ENCODE measurements around the gene SLC22A31.
"Not testable (repeated sequence)": the region's sequence is repeated elsewhere in the genome, so short reads cannot be mapped to it uniquely, and the experiment has no call there.

SLC22A31 gene

DNA sequence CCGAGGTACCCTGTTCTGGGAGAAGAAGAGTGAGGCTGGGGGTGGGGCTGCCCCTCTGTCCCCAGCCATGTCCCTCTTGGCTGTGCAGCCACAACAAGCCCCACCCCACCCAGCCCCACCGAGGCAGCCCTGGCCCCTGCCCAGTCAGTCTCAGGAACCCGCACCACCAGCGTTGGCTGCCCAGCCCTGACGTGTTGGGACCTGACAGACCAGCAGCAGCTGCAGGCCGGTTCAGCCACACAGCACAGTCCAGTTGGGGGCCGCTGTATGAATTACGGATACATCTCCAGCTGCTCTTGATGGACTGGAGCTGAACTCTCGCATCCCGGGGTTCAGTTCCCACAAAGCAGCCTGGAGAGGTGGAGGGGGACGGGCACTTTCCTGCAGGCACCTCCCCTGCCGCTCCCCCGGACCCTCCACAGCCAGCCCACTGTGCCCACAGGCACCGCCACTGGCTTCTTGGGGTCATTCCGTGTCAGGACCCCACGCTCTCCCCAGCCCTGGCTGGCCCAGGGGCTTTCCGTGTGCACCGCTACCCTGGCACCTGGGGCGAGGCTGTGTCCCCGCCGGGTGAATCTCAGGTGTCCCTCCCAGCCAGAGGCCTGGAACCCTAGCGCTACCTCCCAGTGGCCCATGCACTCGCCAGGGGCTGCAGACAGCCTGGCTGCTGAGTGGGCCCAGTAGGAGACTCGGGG, 21.7 kb downstream of the SLC22A31 start:
- DNase-seq (ENCODE audit: low read depth in 2 of 2) = no peak

DNA sequence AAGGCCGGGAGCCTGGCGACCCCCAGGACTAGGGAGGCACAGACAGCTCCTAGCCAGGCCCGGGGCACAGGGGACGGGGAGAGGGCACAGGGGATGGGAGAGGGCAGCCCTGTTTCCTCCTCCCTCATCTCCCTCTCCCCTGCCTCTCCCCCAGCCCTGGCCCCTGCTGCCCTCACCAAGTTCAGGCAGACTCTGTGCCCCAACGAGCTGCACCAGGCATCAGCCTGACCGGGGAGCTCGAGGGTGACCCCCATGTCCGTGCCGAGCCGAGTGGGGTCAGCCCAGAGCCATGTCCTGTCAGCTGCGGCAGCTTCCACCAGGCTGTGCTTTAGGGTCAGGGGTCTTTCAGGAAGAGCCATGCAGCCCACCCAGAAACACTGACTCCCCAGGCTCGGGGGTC, 22.8 kb downstream of the SLC22A31 start:
- DNase-seq (ENCODE audit: low read depth in 2 of 2) = no peak

DNA sequence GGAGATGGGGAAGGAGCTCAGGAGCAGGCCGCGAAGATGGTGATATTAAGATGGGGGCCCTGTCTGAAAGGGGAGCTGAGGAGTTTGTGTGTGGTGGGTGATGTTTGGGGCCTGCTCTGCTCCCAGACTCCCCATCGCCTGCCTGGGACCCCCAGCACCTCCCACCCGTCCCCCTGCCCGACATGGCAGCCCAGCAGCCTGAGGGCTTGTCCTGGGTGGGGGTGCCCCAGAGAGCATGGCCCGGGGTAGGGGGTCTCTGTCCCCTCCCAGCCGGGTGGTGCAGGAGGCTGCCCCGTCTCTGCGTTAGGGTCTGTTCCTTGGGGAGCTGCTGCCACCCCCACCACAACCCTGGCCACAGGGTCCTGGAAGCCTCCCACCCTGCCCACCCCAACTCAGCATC, 23.6 kb downstream of the SLC22A31 start:
- DNase-seq (ENCODE audit: low read depth in 2 of 2) = no peak

DNA sequence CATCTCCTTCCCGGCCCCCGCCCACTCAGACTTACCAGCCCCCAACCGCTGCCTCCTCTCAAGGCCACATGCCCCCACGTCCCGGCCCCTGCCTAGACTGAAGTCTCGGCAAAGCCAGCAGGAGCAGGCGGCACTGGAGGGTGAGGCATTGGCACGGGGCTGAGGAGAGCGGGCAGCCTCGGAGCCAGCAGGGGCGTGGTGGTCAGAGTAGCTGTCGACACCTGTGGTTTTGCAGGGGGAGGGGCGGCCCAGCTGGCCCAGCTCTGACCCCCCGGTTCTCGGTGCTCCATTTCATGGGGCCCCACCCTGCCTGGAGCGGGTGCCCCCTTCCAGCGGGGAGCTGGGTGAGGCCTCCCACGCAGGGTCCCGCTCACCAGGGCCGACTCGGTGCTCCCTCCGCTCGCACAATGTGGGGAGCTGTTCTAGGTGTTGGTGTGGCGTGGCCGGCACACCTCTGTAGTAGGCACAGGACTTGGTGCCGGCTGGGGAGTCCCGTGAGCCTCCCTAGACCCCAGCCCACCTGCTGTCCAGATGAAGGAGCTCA, 24.1 kb downstream of the SLC22A31 start:
- DNase-seq (ENCODE audit: low read depth in 2 of 2) = no peak

DNA sequence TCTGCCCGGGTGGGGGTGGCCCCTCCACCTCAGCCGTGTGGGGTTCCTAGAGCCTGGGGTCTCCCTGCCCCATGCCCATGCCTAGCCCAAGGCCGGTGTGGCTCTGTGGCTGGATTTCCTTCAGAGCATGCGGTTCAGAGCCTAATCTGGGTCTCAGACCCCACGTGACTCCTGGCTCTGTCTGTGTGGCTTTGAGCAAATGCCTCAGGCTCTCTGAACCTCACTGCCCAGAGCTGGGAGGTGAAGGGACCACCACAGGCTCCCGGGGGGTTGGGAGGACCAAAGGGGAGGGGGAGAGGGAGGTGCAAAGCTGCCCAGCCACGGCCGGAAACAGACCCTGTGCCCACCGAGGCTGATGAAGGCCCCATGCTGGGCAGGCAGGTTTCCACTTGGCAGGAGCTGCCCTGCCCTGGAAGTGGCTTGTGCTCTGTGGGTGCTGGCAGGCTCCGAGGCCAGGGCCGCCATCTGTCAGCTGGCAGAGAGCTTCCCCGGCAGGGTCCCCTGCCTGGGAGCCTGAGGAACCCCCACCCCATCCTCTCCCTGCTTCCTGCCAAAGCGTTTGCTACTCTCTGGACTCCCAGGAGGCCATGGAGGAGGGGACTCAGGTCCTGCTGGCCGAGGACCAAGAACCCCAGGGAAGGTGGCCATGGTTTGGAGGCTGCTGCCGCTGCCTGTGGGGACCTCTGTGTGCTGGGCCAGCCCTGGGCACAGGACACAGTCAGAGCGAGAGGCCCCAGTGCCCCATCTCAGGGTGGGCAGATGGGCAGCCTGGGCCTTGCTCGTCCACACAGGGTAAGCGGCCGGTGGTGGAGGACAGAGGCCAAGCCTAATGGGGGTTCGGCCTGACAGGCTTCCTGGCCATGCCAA, 24.8 kb downstream of the SLC22A31 start:
- DNase-seq (ENCODE audit: low read depth in 2 of 2) = no peak

DNA sequence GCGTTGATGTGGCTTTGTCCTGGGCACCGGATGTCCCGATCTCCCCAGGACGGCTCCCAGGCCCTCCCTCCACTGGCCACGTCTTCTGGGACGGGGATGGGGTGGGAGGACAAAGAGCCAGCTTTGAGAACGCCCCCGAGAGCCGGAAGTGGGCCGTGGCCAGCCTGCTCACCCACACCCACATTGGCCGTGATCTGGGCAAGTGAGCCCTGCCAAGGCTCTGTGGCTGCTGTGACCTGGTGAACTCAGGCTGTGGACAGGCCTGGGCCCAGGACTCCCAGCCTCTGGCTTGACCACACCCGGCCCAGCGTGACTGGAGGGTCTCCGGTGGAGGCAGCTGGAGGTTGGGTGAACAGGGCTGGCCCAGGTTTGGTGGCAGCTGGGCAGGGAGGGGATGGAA, 25.5 kb downstream of the SLC22A31 start:
- no peak for DNase-seq (ENCODE audit: low read depth in 2 of 2)

DNA sequence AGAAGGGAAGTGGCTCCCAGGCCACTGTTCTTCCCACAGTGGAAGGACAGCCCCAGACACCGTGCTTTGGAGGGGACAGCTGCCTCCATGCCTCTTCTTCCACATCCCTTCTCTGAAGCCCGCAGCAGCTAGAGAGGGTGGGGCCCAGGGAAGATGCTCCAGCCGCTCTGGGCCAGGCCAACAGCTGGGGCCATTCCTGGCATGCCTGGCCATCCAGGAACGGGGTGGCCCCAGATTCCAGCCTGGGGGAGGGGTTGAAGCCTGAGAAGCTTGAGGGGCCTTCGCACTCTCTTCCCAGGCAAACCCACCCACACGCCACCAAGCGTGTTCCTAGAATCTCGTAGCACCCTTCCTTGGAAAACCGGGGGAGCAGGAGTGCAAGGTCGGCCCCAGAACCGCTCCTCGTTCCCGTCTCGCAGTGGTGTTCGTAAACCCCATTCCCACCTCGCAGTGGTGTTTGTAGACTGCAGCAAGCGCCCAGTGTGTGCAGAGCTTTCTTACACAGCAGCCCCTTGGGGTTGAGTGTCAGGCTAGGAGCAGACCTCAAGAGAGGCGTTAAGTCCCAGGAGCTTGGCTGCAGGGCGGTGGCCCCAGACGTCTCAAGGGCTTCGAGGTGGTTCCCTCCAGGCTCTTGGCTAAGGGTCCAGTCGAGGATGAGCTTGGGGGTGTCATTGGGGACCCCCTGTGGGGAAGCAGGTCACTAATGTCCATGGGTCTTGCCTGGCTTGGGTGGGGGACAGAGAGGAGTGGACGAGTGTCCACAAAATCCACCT, 26.1 kb downstream of the SLC22A31 start:
- DNase-seq (ENCODE audit: low read depth in 2 of 2) = no peak

DNA sequence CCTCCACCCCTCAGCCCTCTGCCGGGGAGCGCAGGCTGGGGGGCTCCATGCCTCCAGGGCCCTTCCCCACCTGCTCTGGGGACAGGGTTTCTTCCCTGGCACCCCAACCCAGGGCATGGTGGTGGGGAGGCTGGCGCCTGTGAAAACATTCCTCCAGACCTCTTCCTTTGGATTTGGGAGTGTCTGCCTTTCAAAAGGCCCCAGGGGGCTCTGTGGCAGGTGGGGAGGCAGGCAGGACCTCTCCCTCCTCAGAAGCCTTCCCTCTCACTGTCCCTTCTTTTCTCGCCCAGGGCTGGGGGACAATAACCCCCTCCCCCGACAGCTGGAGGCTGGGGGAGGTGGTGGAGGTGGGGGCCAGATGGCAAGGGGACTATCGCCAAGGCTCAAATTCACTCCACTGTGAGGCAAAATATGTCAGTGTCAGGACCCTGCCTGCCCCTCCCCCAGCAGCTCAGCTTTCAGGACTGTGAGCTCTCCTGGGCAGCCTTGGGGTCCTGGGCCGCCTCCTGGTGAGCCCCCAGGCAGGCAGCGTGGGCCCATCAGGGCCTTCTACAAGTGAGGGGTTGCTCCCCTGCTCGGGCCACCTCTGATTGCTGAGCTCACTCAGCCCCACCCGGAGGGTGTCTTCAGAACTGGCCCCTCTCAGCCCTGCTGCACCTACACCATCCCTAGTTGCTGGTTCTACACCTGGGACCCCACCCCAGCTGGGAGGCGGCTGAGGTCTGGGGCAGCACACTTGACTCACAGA, 27.0 kb downstream of the SLC22A31 start:
- no peak for DNase-seq (ENCODE audit: low read depth in 2 of 2)

DNA sequence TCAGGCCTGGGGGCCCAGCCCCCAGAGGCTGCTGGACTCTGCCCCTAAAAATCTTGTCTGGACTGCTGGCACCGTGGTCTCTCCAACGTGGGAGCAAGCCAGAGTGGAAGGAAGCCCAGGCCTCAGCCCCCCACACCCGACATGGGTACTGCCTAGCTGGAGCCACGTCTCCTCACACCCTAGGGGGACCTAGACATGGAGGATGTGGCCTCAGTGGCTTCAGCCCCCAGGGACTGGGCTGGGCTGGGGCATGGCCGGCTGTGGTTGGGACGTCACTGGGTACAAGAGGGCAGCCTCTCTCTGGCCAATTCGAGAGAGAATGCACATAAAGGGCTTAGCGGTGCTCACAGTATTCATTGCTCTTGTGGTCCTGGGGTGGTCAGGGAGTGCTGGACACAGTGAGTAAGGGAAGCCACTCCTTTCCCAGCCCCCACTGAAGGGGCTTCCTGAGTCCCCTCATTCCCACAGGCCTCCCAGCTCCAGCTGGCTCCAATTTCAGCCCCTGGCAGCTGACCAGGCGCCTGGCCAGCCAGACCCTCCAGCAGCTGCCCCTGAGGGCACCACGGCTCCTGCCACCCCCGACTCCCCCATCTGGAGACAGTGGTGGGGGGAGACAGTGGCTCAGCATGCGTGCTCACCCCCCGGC, 27.7 kb downstream of the SLC22A31 start:
- no peak for DNase-seq (ENCODE audit: low read depth in 2 of 2)

DNA sequence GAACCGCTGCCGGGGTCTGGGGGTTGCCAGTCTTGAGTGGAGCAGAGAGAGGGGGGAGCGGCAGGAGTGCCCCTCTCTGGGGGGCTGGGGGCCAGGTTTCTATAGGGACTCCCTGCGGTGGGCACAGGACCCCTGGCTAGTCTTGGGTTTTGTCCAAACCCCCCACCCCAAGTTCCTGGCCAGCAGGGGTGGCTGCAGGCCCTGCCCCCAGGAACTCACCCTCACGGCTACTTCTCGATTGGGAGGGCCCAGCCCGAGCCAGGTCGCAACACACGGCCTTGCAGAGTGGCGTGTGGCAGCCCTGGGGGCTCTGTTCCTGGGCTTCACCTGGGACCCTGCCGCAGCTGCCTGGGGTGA, 28.2 kb downstream of the SLC22A31 start:
- no peak for DNase-seq (ENCODE audit: low read depth in 2 of 2)

DNA sequence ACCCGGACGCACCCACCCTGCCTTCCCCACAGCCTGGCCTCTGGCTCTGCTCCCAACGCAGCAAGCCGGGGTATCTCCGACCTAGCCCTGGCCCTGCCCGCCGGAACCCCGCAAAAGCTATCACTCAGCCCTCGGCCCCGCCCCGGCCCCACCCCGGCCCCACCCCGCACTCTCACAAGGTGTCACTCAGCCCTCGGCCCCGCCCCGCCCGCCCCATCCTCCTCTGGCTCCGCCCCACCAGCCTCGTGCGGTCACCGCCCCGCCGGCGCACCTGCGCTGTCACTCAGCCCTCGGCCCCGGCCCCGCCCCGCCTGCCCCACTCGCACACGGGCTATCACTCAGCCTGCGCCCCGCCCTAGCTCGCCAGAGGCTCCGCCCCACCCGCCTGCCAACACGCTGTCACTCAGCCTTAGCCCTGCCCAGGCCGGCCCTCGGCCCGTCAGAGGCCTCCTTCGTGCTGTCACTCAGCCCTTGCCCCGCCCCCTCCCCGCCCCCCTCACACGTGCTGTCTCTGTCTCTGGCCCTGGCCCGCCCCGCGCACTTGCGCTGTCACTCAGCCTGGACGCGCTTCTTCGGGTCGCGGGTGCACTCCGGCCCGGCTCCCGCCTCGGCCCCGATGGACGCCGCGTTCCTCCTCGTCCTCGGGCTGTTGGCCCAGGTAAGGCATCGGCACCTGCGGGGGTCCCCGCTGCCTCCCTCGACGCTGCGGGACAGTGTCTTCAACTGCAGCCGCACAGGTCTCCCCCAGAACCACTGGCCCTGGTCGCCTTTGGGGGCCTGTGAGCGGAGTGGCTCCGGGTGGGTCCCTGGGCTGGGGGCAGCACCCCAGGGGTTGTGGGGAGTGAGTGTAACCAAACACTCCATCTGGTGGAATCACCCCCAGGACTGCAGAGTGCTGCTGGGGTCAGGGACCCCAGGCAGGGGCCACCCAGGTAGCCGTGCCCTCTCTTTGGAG, 28.8 kb downstream of the SLC22A31 start, which contains the start of gene CDH15:
Gene CDH15 (plus strand): TSS at position 533 of the 955 bp plus-strand sequence. CDS start 84 bp downstream, at position 617.
- peak; percentile 93 to 95 for DNase-seq (ENCODE audit: low read depth in 2 of 2)

DNA sequence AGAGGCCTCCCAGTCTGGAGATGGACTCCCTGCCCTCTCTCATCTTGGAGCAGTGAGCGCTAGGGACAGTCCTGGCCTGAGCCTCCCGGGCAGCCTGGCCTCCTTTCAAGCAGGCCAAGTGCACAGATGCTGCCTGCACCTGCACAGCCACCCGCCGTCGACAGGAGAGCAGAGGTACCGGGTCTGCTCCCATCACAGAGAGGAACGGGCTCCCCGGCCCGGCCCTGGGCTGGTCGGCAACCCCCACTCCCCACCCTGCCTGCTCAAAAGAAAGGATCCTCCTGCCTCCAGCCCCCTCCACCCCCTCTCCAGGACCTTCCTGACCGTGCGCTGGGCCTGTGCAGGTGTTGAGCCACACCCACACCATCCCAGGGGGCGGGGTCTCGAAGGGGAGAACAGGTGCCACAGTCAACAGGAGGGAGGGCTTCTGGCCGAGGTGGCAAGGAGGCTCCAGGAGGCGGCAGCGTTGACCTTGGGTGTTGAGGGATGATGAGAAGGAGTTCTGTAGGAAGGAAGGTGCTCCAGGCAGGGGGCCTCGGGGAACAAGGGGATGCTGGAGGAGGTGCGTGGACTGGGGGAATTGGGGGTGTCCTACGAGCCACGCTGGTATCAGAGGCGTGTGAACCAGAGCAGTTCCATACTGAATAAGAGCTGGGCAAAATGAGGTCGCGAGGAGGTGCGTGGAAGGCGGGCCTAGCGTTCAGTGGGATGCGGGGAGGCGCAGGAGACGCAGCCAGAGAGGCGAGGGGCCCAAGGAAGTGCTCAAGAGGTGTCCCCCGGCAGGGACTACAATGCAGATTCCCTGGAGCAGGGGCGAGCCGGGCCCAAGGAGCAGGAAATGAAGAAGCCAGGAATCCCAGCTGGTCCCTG, 29.8 kb downstream of the SLC22A31 start:
- DNase-seq (ENCODE audit: low read depth in 2 of 2) = no peak

DNA sequence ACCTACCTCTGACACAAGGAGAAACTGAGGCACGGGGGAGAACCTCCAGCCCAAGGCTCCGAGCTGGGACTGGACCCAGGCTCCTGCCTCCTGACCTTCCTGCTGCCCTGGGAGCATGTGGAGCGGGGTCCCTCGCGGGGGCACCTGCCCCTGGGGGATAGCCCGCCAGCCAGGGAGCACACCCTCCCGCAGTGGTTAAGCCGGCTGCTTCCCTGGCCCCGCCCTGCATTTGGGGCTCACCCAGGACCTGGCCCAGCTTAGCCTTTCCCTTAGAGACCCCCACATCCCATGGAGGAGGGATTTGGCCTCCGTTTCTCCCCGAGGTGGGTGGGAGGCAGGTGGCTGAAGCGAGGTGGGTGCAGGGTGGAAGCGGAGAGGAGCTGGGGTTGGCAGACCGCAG, 30.6 kb downstream of the SLC22A31 start:
- no peak for DNase-seq (ENCODE audit: low read depth in 2 of 2)

DNA sequence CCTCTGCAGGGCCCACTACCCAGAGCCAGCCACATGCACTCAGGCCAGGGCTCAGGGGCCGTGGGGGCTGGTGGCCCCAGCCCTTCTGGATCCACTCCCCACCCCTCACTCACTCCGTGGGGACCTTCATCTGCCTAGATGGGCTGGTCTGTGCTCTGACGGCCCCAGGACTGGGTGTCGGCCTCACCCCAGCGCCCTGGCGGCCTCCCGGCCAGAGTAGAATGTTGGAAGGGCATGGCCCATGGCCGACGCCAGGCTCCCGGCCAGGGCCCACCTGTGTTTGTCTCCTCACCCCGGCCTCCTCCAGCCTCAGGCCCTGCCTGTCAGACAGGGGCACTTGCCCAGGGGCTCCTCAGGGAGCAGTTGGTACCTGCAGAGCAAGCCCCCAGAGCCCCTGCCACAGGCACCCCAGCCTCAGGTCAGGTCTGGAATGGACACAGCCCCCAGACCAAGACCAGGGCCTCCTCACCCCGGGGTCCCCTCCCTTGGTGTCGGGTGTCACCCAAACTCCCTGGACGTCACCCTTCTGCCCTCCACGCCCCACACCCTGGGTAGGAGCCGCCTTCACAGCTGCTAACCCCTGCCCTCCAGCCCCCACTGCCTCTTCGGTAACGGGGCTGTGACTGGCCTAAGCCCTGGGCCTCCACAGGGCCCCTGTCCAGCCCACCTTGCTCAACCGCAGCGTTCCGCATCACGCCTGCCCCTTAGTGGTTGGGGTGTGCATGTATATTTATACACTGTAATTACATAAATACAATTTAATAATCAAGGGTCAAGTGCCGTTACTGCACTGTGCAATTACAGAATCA, 31.8 kb downstream of the SLC22A31 start:
- DNase-seq (ENCODE audit: low read depth in 2 of 2) = no peak

DNA sequence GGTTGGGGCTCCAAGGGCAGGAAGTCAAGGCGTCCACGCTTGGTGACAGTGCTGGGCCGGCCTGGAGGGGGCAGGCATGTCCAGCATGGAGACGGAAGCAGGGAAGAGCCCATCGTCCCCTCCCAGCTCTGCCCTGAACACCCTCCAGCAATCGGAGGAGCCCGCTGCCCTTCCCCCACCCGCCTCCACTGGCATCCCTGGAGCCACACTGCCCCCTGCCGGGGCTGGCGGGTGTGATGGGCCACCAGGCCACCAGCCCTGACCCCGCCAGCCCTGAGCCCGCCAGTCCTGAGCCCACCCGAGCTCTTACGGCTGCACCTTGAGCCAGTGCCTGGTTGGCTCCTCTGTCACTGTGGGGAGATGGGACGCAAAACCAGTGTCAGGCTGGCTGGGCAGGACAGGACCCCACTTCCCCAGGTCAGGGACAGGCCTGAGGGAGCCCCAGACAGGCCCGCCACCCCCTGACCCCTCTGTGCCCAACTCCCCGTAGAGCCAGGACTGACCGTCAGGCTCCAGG, 32.9 kb downstream of the SLC22A31 start:
- peak; percentile 73 to 86 for DNase-seq (ENCODE audit: low read depth in 2 of 2)

DNA sequence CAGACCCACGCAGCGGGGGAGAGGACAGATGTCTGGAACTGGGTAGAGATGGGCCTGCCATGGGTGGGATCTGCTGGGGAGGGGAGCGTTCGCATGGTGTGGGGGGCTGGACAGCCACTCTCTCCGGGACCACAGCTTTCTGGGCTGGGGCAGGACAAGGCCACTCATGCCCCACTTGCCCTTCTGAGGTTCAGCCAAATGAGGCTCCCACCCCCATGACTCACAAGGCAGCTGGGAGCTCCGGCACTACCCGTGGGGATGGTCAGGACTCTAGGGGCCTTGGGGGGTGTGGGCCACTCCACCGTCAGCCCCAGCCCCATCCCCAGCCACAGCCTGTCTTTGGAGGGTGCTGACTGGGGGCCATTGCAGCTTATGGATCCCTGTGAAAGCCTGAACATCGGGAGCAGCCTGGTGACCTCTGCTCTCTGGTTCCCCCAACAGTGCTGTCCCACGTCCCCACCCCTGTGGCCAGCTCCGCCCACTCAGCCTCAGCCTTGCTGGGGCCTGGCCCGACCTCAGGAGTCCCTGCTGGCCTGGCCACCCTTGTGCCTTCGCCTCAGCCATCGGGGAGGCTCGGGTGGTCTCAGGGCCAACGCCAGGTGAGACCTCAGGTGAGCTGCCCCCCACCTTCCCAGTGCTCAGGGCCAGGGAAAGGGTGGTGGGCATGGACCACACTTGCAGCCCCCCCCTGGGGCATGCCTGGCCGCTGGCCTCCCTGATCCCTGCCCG, 33.5 kb downstream of the SLC22A31 start:
- no peak for DNase-seq (ENCODE audit: low read depth in 2 of 2)

DNA sequence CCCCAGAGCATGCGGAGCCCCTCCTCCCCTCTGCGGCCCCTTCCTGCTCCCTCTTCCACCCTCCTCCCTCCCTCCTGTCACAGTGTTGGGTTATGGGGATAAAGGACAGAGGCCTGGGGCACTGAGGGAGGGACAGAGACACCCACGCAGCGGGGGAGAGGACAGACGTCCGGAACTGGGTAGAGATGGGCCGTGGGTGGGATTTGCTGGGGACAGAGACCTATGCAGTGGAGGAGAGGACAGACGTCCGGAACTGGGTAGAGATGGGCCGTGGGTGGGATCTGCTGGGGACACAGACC, 34.7 kb downstream of the SLC22A31 start:
- DNase-seq (ENCODE audit: low read depth in 2 of 2) = not testable (repeated sequence)

Data from stimulated activated CD4-positive, alpha-beta T cell treated with anti-CD3 and anti-CD28 coated beads, Interleukin-15, amount 100 ng/mL, for 48 hours (primary cell).